G401.6 (cell line): ENCODE measurements around the gene CENPM.

Experiments
- FAIRE-seq: peaks from 2 replicates; lab custom pipeline; 2012; peaks lifted over from hg19 to GRCh38; lab: Jason Lieb, UNC

The CENPM gene

DNA sequence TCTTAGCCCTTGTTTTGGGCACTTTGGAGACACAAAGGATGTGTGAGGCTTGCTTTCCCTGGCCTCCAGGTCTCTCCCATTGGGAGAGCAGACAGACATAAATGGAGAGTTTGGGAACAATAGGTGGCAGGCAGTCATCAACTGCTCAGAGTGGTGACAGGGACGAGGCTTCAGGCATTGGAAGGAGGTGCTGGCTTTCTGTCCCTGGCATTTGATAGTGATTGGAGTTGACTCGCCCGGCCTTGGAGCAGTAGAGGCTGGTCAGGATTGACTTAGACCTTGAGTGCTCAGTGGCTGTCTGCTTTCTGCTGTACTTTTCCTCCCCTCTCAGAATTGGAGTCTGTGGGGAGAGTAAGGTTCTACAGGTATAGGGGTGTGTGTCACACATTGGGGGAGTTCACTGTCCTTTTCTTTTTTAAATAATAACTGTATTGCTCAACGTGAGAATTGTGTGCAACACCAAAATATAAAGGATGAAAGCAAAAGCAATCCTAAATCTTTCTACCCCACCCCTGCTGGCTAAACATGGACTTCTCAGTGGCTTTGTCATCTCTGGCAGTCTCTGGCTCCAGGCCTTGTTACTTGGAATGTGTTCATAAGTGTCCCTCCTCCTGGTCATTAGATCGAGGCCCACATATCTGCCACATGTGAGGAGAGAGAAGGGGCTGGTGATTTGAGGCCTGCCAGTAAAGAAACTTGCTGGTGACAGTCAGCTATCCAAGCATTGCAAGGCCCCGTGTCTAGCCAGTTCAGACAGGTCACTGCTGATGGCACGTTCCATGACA lies 53.2 kb downstream of the CENPM start:
- FAIRE-seq, result no peak

DNA sequence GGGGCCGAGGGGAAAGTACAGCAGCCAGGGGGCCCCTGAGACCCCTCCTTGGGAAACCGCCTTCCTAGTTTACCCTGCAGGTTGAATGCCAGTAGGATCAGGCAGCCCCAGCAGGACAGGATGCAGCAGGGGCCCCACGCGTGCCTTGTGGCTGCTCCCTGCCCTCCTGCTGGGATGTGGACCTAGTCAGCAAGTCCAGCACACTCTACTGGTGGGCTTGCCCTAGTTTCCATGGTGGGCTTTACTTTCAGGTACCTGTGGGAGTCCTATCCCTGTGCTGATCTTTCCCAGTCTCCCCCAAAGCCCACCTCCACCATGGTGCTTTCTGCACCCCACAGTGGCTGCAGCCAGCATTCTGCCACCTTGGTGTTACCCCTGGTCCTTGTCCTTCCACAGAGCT lies 54.2 kb downstream of the CENPM start:
- no peak for FAIRE-seq

DNA sequence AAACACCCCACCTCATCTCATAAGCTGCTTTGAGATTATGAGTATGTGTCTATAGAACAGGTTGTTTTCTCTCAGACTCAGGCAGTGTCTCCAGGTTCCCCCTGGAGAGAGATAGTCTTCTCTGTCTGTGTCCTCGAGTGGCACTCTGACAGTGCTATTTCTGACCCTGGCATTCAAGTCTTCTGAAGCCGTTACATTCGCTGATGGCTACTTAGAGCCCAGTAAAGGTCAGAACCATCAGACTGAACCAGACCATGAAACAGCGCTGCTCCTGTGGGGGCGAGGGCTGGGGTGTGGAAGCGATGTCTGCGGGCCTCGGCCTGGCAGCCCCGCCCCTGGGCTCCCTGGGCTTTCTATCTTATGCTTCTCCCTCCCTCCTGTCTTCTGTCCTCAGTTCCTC lies 55.5 kb downstream of the CENPM start:
- FAIRE-seq, result no peak
